ENCODE measurements around the gene ANGPT4.
"Not testable (repeated sequence)": the region's sequence is repeated elsewhere in the genome, so short reads cannot be mapped to it uniquely, and the experiment has no call there.

ANGPT4 gene

DNA sequence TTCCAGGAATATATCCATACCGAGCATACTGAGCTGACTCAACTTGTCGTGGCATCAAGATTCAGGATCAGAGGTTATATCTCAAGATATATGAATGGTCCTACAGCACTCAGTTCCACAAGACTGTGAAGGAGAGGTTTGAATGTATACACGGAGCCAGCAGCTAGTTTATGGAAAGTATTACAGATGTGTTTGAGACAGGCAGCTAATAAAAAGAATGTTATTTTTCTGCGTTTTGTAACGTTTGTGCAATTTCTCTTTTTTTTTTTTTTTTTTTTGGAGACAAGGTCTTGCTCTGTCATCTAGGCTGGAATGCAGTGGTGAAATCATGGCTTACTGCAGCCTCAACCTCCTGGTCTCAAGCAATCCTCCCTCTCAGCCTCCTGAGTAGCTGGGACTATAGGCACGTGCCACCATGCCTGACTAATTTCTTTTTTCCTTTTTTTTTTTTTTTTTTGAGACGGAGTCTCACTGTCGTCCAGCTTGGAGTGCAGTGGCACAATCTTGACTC is 86.1 kb downstream of the ANGPT4 start:
- TF ChIP-seq, protein P1, sequence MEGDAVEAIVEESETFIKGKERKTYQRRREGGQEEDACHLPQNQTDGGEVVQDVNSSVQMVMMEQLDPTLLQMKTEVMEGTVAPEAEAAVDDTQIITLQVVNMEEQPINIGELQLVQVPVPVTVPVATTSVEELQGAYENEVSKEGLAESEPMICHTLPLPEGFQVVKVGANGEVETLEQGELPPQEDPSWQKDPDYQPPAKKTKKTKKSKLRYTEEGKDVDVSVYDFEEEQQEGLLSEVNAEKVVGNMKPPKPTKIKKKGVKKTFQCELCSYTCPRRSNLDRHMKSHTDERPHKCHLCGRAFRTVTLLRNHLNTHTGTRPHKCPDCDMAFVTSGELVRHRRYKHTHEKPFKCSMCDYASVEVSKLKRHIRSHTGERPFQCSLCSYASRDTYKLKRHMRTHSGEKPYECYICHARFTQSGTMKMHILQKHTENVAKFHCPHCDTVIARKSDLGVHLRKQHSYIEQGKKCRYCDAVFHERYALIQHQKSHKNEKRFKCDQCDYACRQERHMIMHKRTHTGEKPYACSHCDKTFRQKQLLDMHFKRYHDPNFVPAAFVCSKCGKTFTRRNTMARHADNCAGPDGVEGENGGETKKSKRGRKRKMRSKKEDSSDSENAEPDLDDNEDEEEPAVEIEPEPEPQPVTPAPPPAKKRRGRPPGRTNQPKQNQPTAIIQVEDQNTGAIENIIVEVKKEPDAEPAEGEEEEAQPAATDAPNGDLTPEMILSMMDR (IDR thresholded peaks at IDR 0.05; ENCODE audit: control insufficient read depth, extremely low read depth, insufficient read depth): no peak
- no peak overlapping the region for H3K4me3 ChIP-seq (ENCODE audit: low read depth, low read length)
- DNase-seq (ENCODE audit: low read depth): no peak

DNA sequence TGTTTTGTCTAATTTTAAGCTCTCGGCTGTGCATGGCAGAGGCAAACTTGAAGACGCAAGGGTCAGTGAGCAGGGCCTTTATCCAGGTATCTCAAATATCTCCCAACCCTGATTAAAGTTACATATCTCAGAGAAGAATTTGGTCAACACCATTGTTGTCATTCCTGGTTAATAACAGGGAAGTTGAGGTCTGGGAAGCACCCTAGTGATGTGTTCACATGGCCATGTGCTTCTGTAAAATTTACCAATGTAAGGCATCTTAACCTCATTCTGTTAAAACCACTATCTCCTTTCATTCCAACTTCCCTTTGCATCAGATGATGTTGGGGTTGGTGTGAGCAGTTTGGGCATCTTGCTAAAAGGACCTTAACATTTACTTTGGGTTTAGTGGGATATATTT is 86.6 kb downstream of the ANGPT4 start:
- DNase-seq (ENCODE audit: low read depth): no peak
- H3K4me3 ChIP-seq (ENCODE audit: low read depth, low read length): no peak overlapping the region
- TF ChIP-seq, protein P1 (IDR thresholded peaks at IDR 0.05; ENCODE audit: control insufficient read depth, extremely low read depth, insufficient read depth): no peak

DNA sequence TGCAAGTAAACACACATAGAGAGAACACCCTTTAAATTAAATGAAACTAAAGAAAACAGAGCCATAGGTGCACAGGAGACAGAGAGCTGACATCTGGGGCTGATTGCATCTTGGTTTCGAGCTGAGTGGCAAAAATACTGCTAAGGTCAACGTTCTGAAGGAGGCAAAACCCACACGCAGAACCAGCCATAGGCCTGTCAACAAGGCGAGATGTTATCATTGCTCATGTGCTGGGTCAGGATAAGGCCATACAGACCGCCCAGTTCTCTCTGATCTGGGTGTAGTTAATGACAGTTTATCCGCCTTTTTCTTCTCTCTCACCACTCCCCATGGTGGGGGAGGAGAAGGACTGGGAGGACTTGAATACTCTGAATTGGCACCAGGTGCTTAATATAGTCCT is 87.1 kb downstream of the ANGPT4 start:
- DNase-seq (ENCODE audit: low read depth): no peak
- no peak overlapping the region for H3K4me3 ChIP-seq (ENCODE audit: low read depth, low read length)
- TF ChIP-seq, protein P1 (IDR thresholded peaks at IDR 0.05; ENCODE audit: control insufficient read depth, extremely low read depth, insufficient read depth): no peak

DNA sequence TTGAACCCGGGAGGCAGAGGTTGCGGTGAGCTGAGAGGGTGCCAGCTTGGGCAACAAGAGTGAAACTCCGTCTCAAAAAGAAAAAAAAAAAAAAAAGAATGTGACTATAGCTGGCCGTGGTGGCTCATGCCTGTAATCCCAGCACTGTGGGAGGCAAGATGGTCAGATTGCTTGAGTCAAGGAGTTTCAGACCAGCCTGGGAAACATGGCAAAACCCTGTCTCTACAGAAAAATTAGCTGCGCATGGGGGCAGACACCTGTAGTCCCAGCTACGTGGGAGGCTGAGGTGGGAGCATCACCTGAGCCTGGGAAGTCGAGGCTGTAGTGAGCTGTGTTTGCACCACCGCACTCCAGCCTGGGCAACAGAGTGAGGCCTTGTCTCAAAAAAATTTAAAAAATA is 88.2 kb downstream of the ANGPT4 start:
- not testable (repeated sequence) for DNase-seq (ENCODE audit: low read depth); H3K4me3 ChIP-seq (ENCODE audit: low read depth, low read length)

DNA sequence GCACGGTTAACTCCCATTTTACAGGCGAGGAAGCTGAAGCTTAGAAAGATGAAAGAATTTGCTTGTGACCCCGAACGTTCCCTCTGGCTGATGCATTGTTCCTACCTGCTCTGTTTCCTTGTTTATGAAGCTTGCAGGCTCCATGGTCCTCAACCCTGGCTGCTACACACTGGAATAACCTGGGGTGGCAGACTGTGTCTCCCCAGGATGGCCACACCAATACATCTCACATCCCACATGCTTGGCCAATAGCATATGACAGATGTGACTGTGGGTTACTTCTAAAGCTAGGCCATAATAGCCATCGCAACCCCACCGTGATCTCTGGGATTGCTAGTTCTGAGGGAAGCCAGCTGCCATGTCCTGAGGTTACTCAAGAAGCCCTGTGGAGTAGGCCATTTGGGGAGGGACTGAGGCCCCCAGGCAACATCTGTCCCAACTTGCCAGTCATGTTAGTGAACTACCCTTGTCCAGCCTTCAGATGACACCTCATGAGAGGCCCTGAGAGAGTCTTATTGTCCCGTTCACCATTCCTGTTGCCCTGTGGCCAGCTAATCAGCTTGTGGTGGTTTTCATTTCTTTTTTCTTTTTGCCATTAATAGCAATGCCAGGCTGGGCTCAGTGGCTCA is 89.3 kb downstream of the ANGPT4 start:
- TF ChIP-seq, protein P1 (IDR thresholded peaks at IDR 0.05; ENCODE audit: control insufficient read depth, extremely low read depth, insufficient read depth): no peak
- no peak overlapping the region for H3K4me3 ChIP-seq (ENCODE audit: low read depth, low read length)
- no peak for DNase-seq (ENCODE audit: low read depth)

DNA sequence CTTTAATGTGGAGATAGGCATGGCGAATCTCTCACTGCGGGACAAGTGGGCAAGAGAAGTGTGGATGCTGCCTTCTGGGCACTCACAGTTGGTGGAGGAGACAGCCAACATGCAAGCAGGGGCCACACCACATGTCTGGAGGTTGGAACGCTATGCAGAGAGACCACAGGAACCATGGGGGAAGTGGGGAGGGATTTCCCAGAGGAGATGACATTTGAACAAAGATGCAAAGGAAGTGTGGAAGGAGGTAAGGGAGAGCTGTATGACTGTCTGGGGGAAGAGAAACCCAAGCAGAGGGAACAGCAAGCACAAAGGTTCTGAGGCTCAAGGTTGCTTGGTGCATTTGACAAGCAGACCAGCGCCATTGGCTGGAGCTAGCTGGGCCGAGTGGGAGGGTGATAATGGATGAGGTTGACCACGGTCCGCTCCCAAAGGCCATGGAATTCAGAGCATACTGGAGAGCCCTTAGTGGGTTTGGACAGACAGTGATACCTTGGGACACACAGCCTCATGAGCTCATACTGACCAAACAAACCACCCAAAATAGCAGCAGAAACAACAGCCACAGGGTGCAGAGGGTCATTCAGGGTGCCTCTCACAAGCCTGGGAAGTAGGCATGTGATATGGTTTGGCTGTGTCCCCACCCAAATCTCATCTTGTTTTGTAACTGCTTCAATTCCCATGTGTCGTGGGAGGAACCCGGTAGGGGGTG is 90.3 kb downstream of the ANGPT4 start:
- TF ChIP-seq, protein P1 (IDR thresholded peaks at IDR 0.05; ENCODE audit: control insufficient read depth, extremely low read depth, insufficient read depth): no peak
- no peak for DNase-seq (ENCODE audit: low read depth)
- H3K4me3 ChIP-seq (ENCODE audit: low read depth, low read length): no peak overlapping the region

DNA sequence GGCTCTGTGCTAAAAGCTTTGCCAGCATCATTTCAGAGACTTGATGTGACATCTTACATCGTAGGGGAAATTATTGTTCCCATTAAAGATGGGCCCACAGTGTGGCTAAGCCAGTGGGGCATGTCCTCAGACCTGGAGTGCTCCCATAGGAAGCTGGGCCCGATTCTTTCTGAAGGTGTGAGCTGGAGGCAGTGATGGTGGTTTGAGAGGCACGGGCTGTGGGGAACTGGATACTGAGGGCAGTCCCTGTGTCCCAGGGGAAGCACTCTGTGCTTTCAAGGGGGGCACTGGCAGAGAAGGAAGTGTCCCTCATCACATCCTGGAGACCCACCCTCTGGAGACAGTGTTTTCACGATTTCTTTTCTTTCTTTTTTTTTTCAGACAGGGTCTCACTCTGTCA is 91.2 kb downstream of the ANGPT4 start:
- no peak for DNase-seq (ENCODE audit: low read depth)
- no peak overlapping the region for H3K4me3 ChIP-seq (ENCODE audit: low read depth, low read length)
- TF ChIP-seq, protein P1 (IDR thresholded peaks at IDR 0.05; ENCODE audit: control insufficient read depth, extremely low read depth, insufficient read depth): no peak
